HG02610 (cell line): ENCODE results near the gene ZSCAN10.
A peak's percentile ranks its signal among the peaks of the same experiment; 100 is the strongest.
"Not testable (repeated sequence)": the region's sequence is repeated elsewhere in the genome, so short reads cannot be mapped to it uniquely, and the experiment has no call there.

Experiments used
- ATAC-seq: cut with Tn5 transposase; IDR thresholded peaks from one replicate; pipeline ENCODE4 v1.9.1; 2021; ENCODE audit warnings: mild to moderate bottlenecking, moderate library complexity; ENCODE audit not compliant: unreplicated experiment

ZSCAN10 gene

GRCh38 chr16:3098459-3099394, at the start of gene ZSCAN10:
Gene ZSCAN10, minus strand, starts transcription at chr16:3099294. Its CDS starts 6,357 bp downstream, at chr16:3092937.
- no peak for ATAC-seq

- no peak for ATAC-seq
Measured at GRCh38 chr16:3148256-3149192, 49.4 kb upstream of the ZSCAN10 start.

GRCh38 chr16:3147757-3148104, 48.6 kb upstream of the ZSCAN10 start:
- ATAC-seq = no peak

- ATAC-seq = no peak
Measured at GRCh38 chr16:3147046-3147756, 48.1 kb upstream of the ZSCAN10 start.

GRCh38 chr16:3145660-3146059, 46.6 kb upstream of the ZSCAN10 start:
- ATAC-seq = no peak

GRCh38 chr16:3145151-3145550, 46.1 kb upstream of the ZSCAN10 start:
- no peak for ATAC-seq

- no peak for ATAC-seq
Measured at GRCh38 chr16:3144321-3144983, 45.4 kb upstream of the ZSCAN10 start.

- ATAC-seq = no peak
Measured at GRCh38 chr16:3143598-3144320, 44.7 kb upstream of the ZSCAN10 start.

GRCh38 chr16:3143189-3143588, 44.1 kb upstream of the ZSCAN10 start:
- no peak for ATAC-seq

GRCh38 chr16:3142770-3143169, 43.7 kb upstream of the ZSCAN10 start:
- ATAC-seq = no peak

GRCh38 chr16:3142327-3142726, 43.2 kb upstream of the ZSCAN10 start:
- no peak for ATAC-seq

- ATAC-seq = no peak
Measured at GRCh38 chr16:3141781-3142311, 42.8 kb upstream of the ZSCAN10 start.

- ATAC-seq = no peak
Measured at GRCh38 chr16:3140603-3141427, 41.7 kb upstream of the ZSCAN10 start.

GRCh38 chr16:3139561-3139960, 40.5 kb upstream of the ZSCAN10 start:
- not testable (repeated sequence) for ATAC-seq

GRCh38 chr16:3138823-3139426, 39.8 kb upstream of the ZSCAN10 start:
- ATAC-seq = no peak

- ATAC-seq = no peak
Measured at GRCh38 chr16:3138342-3138741, 39.2 kb upstream of the ZSCAN10 start.

- no peak for ATAC-seq
Measured at GRCh38 chr16:3137267-3137666, 38.2 kb upstream of the ZSCAN10 start.

GRCh38 chr16:3135126-3135715, 36.1 kb upstream of the ZSCAN10 start:
- peak; percentile 23 for ATAC-seq
